GM12878 (cell line): ENCODE measurements around the gene CLEC16A. TPM values are rescaled to one million over a fixed set of nuclear protein-coding genes. Genes with fewer than 3 reads are reported as not detected.

Experiments used
- ATAC-seq: fragments of 200-7000 bp; cut with Tn5 transposase; 3 replicates; pipeline ENCODE4 v1.9.1; 2020; ENCODE audit warnings: mild to moderate bottlenecking, moderate library complexity
- BruUV-seq: library from RNA; stranded (reverse); fragments of 400-500 nt; replicated peaks from 2 replicates; lab custom pipeline; 2021; lab: Mats Ljungman, UMichigan
- CTCF ChIA-PET: fragments of 300-600 bp; sonication (Branson Sonifier 250); formaldehyde crosslinking; extraction: SDS; loops from one replicate; lab custom pipeline; 2021; ENCODE audit warnings: inconsistent platforms; lab: Yijun Ruan, JAX
- POLR2A ChIA-PET: fragments of 350-600 bp; formaldehyde crosslinking; extraction: SDS; loops from one replicate; lab custom pipeline; 2021; ENCODE audit warnings: inconsistent platforms; lab: Charles Lee
- RAD21 ChIA-PET: fragments of 300-600 bp; sonication (Branson Sonifier 250); formaldehyde crosslinking; loops from one replicate; lab custom pipeline; 2023; ENCODE audit warnings: antibody characterized with exemption; ENCODE audit not compliant: unreplicated experiment; lab: Charles Lee
- SMC1A ChIA-PET: fragments of 300-600 bp; sonication (Branson Sonifier 250); formaldehyde crosslinking; loops from one replicate; lab custom pipeline; 2023; ENCODE audit not compliant: unreplicated experiment, uncharacterized antibody; lab: Charles Lee
- DNase-seq: peaks from one replicate; pipeline ENCODE4 v3.0.0-alpha.2; 2011; ENCODE audit warnings: low read depth, low spot score
- FAIRE-seq: peaks from 3 replicates; lab custom pipeline; 2011; peaks lifted over from hg19 to GRCh38; lab: Jason Lieb, UNC
- H2AFZ ChIP-seq: 2 replicates; pipeline ENCODE4 v1.6.0; 2011; ENCODE audit warnings: low read depth, low read length, control low read depth; ENCODE audit not compliant: control insufficient read depth
- H3K27ac ChIP-seq: 2 replicates; pipeline ENCODE4 v1.5.1; 2011; ENCODE audit warnings: control low read depth; ENCODE audit not compliant: control insufficient read depth, insufficient read depth
- H3K27me3 ChIP-seq, 2 experiments: replicated peaks in 1 of 2; 2 replicates each; pipeline versions ENCODE4 v1.6.0 to v1.6.1; 2011; ENCODE audit warnings: low read length in 1 of 2; ENCODE audit not compliant: control insufficient read depth in 2 of 2, insufficient read depth in 2 of 2
- H3K36me3 ChIP-seq, 2 experiments: 2 replicates each; pipeline ENCODE4 v1.5.1; 2011; ENCODE audit warnings: low read length in 1 of 2; ENCODE audit not compliant: control insufficient read depth in 2 of 2, insufficient read depth in 2 of 2
- H3K4me1 ChIP-seq: 2 replicates; pipeline ENCODE4 v1.6.1; 2011; ENCODE audit warnings: mild to moderate bottlenecking, low read length, moderate library complexity, mixed read lengths; ENCODE audit not compliant: control insufficient read depth, insufficient read depth
- H3K4me2 ChIP-seq: 2 replicates; pipeline ENCODE4 v1.6.0; 2011; ENCODE audit warnings: control low read depth; ENCODE audit not compliant: control insufficient read depth, insufficient read depth
- H3K4me3 ChIP-seq: fragments of 200-600 bp; sonication (generic); 2 replicates; pipeline ENCODE4 v1.5.1; 2016
- H3K79me2 ChIP-seq: 2 replicates; pipeline ENCODE4 v1.6.0; 2011; ENCODE audit warnings: low read length; ENCODE audit not compliant: control insufficient read depth, insufficient read depth
- H3K9ac ChIP-seq: 2 replicates; pipeline ENCODE4 v1.8.0; 2011; ENCODE audit warnings: low read length, control low read depth, mixed read lengths; ENCODE audit not compliant: control insufficient read depth, insufficient read depth
- H3K9me3 ChIP-seq: replicated peaks from 3 replicates; pipeline ENCODE4 v1.5.1; 2011; ENCODE audit warnings: mild to moderate bottlenecking, low read length; ENCODE audit not compliant: control insufficient read depth, insufficient read depth
- H4K20me1 ChIP-seq: 2 replicates; pipeline ENCODE4 v1.6.0; 2011; ENCODE audit not compliant: control insufficient read depth, insufficient read depth
- CHD4 ChIP-seq: fragments of 200-600 bp; sonication (generic); IDR thresholded peaks from 2 replicates; pipeline ENCODE4 v1.6.1; 2016; ENCODE audit warnings: mild to moderate bottlenecking
- FOXM1 ChIP-seq: IDR thresholded peaks from 2 replicates; pipeline ENCODE4 v1.6.1; 2012; ENCODE audit warnings: low read depth, mild to moderate bottlenecking, inconsistent platforms, low read length, moderate library complexity
- HDAC6 ChIP-seq: fragments of 200-600 bp; sonication (generic); IDR thresholded peaks from one replicate; pipeline ENCODE4 v1.8.0; 2017; ENCODE audit warnings: antibody characterized with exemption; ENCODE audit not compliant: unreplicated experiment
- MXI1 ChIP-seq: fragments of 150-350 bp; IDR thresholded peaks from 2 replicates; pipeline ENCODE4 v1.6.1; 2011; ENCODE audit warnings: low read depth, mild to moderate bottlenecking, inconsistent platforms, low read length, improper control_type of control experiment
- RBBP5 ChIP-seq: fragments of 200-600 bp; sonication (generic); conservative IDR thresholded peaks from 2 replicates; pipeline ENCODE4 v1.6.1; 2016
- STAT1 ChIP-seq: fragments of 450-650 bp; conservative IDR thresholded peaks from 2 replicates; pipeline ENCODE4 v1.6.1; 2014; ENCODE audit warnings: antibody characterized with exemption, mild to moderate bottlenecking
- WGBS: methylation state at CpG from one replicate; pipeline ENCODE4 v1.1.6; 2016; ENCODE audit warnings: low lambda C conversion rate; ENCODE audit not compliant: insufficient replicate concordance, insufficient coverage; ENCODE audit errors: missing lambda C conversion rate; 5-methylcytosine and 5-hydroxymethylcytosine counted together
- in situ Hi-C: fragments of 300-500 bp; cut with MboI; formaldehyde crosslinking; loops from 9 replicates; pipeline ENCODE4 v1.14.3; 2018; ENCODE audit warnings: mixed read lengths
- intact Hi-C: fragments of 100-400 bp; cut with micrococcal nuclease; formaldehyde crosslinking; loops from one replicate; pipeline ENCODE4 v1.14.2; 2022; ENCODE audit not compliant: unreplicated experiment
- polyA plus RNA-seq, 11 experiments: library from polyadenylated mRNA; depleted of rRNA in 4 of 11; unstranded in 6 of 11; stranded (reverse) in 5 of 11; fragments of >200 nt; fragmentation: Nextera tagmentation in 4 of 11; fragmentation: Illumina TruSeq in 1 of 11; extraction: Ambion mirVana in 4 of 11; extraction: Trizol in 1 of 11; gene quantifications; 1 replicate in 1 of 11; 2 replicates in 10 of 11; pipeline versions ENCODE4 v1.2.1 to v1.2.3, GENCODE V29; 2011 to 2016; ENCODE audit warnings: inconsistent platforms in 2 of 11, missing spikeins in 2 of 11, low read depth in 1 of 11
- total RNA-seq, 4 experiments: library from RNA; depleted of rRNA in 3 of 4; stranded (reverse); fragments of >200 nt in 3 of 4; fragmentation: Illumina TruSeq in 1 of 4; extraction: Trizol in 1 of 4; gene quantifications; 2 replicates each; pipeline versions ENCODE4 v1.2.1 to v1.2.3, GENCODE V29; 2013 to 2021

Gene CLEC16A
- total and polyA plus RNA-seq, 10 of the 15 experiments (the other 5 are each of a cell fraction or from before 2014, with no cell fraction given) = 1.5 to 28.8 (median 19.2) TPM

- WGBS = 97% methylated on average over 26 of the region's 26 CpGs
Observed at GRCh38 chr16:11141409-11142260, 197.3 kb downstream of the CLEC16A start.

GRCh38 chr16:11142261-11142630 lies 197.9 kb downstream of the CLEC16A start:
- 100% methylated on average over 7 of the region's 7 CpGs for WGBS
- H2AFZ ChIP-seq = no peak overlapping the region
- no peak for TF ChIP-seq FOXM1
- no peak for TF ChIP-seq MXI1
- TF ChIP-seq, all 136 proteins: peak for 0
- ChIA-PET POLR2A (interaction anchor here (1.1 kb wide), 1 partner anchor 20 kb away, joined by 4 read pairs; no protein-coding TSS in a partner anchor), RAD21 (no interaction called here), CTCF (interaction anchor here (0.6 to 1.0 kb wide), 4 partner anchors 13 to 105 kb away, joined by 3 to 4 read pairs (median 3); no protein-coding TSS in a partner anchor), SMC1A (interaction anchor here (0.6 to 1.0 kb wide), 5 partner anchors 17 to 83 kb away, joined by 3 to 4 read pairs (median 4); no protein-coding TSS in a partner anchor)
- DNase-seq = no peak
- Histone ChIP-seq H3K9me3 (no peaks in the 10 kb centered on the region), H3K79me2 (no peaks in the 10 kb centered on the region), H3K4me2 (no peak overlapping the region), H4K20me1 (no peaks in the 10 kb centered on the region), H3K9ac (no peak overlapping the region), H3K36me3 (peaks cover 2 to 3% of the 10 kb centered on the region in 2 experiments; a peak in 2 of 4 replicates), H3K4me1 (no peaks in the 10 kb centered on the region), H3K27me3 (no peaks in the 10 kb centered on the region), H3K4me3 (no peak overlapping the region), H3K27ac (no peak overlapping the region)
- no TSS peak for BruUV-seq
- no peak for ATAC-seq
- in situ Hi-C loops (no loop called here), intact Hi-C loops (no loop called here)
- FAIRE-seq = no peak

More at GRCh38 chr16:11141409-11142260, 197.3 kb downstream of the CLEC16A start:
- Histone ChIP-seq H3K36me3 (peaks cover 2% of the 10 kb centered on the region in 2 experiments; a peak in 2 of 4 replicates), H2AFZ (no peak overlapping the region), H3K4me3 (no peak overlapping the region), H3K9ac (no peak overlapping the region), H3K27me3 (no peaks in the 10 kb centered on the region), H3K4me1 (no peaks in the 10 kb centered on the region), H4K20me1 (no peaks in the 10 kb centered on the region), H3K27ac (no peak overlapping the region), H3K79me2 (no peaks in the 10 kb centered on the region), H3K9me3 (no peaks in the 10 kb centered on the region), H3K4me2 (no peak overlapping the region)
- no TSS peak for BruUV-seq
- ChIA-PET CTCF (interaction anchor here (0.6 to 1.0 kb wide), 4 partner anchors 13 to 321 kb away, joined by 3 to 4 read pairs (median 3); no protein-coding TSS in a partner anchor), POLR2A (interaction anchor here (1.1 kb wide), 1 partner anchor 20 kb away, joined by 4 read pairs; no protein-coding TSS in a partner anchor), SMC1A (interaction anchor here (0.6 to 1.0 kb wide), 5 partner anchors 10 to 84 kb away, joined by 3 to 4 read pairs (median 3); no protein-coding TSS in a partner anchor), RAD21 (no interaction called here)
- ATAC-seq (no peak), DNase-seq (no peak), FAIRE-seq (no peak)
- intact Hi-C loops = no loop called here
- in situ Hi-C loops = no loop called here
- TF ChIP-seq CHD4 = no peak
- TF ChIP-seq HDAC6 = no peak
- no peak for TF ChIP-seq RBBP5
- TF ChIP-seq STAT1 = no peak
